ENCODE data around the gene EPHB1.

Gene EPHB1

DNA sequence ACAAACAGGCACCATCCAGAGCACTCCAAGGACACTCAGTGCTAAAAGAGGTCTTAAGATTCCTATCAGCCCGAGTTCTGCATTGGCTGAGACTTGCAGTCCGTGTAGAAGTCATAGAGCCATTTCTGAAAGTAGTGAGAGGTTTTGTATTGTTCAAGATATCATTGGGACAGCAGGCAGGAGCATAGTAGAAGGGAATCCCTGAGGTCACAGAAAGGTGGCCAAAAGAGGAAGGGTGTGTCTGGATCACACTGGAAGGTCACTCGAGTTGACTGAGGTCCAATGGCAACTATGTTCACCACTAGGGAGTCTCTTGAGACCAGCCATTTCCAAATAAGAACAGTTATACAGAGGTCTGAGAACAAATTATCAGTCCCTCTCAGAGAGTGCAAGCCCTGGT lies 468.3 kb downstream of the EPHB1 start:
- Histone ChIP-seq H3K4me3 (ENCODE audit: low read length) (no peak overlapping the region), H3K23ac (ENCODE audit: low read length) (no peak overlapping the region), H3K27ac (ENCODE audit: low read depth, low read length) (no peak overlapping the region), H3K36me3 (ENCODE audit: control insufficient read depth, insufficient read depth, low read length) (no peaks in the 10 kb centered on the region), H3K79me1 (ENCODE audit: low read length) (no peaks in the 10 kb centered on the region), H4K5ac (ENCODE audit: low read length) (no peak overlapping the region), H3K4ac (ENCODE audit: low read depth, low read length) (no peak overlapping the region), H2BK15ac (replicated peaks; ENCODE audit: low read depth) (no peak overlapping the region), H3K9ac (ENCODE audit: low read length) (no peak overlapping the region), H2AK5ac (ENCODE audit: low read length) (no peak overlapping the region), H3K18ac (ENCODE audit: low read length) (no peak overlapping the region), H2BK5ac (ENCODE audit: low read length) (no peak overlapping the region), H3K4me1 (ENCODE audit: control insufficient read depth, low read depth, low read length) (peaks cover 4% of the 10 kb centered on the region), H3K79me2 (ENCODE audit: control insufficient read depth, insufficient read depth, low read length) (no peaks in the 10 kb centered on the region), H3K27me3 (ENCODE audit: insufficient read depth, low read length, poor library complexity) (no peaks in the 10 kb centered on the region), H4K8ac (ENCODE audit: low read depth, low read length) (no peak overlapping the region), H2BK120ac (ENCODE audit: low read depth, low read length) (no peak overlapping the region), H3K56ac (ENCODE audit: low read length) (no peak overlapping the region), H3K4me2 (ENCODE audit: low read length) (no peak overlapping the region)
- no CpG with 5 or more reads among the region's 3 CpGs for WGBS (ENCODE audit: extremely low coverage, insufficient coverage, low lambda C conversion rate)
- no peak for DNase-seq

DNA sequence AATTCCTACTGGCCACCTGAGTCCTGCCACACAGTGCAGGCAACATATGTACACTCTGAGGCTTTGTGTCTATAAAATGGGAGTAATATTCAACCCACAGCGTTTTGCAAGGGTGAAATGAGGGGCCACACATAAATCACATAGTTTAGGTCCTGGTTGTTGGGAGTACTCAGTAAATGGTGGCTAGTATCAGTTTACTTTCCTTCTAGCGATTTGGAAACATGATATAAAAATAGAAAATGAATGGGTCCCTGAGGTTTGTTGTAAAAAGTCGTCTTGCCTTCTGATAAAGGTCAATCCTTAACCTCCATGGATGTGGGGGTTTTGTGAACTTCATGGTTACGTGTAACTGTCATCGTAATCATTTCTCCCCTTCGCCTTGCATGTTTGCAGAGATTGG lies 472.4 kb downstream of the EPHB1 start:
- H3K27ac ChIP-seq (ENCODE audit: low read depth, low read length), result no peak overlapping the region
- no peak overlapping the region for H2BK5ac ChIP-seq (ENCODE audit: low read length)
- no peaks in the 10 kb centered on the region for H3K79me2 ChIP-seq (ENCODE audit: control insufficient read depth, insufficient read depth, low read length)
- no peak overlapping the region for H4K5ac ChIP-seq (ENCODE audit: low read length)
- no peak overlapping the region for H3K56ac ChIP-seq (ENCODE audit: low read length)
- no peaks in the 10 kb centered on the region for H3K4me1 ChIP-seq (ENCODE audit: control insufficient read depth, low read depth, low read length)
- no peak overlapping the region for H3K4ac ChIP-seq (ENCODE audit: low read depth, low read length)
- H3K9ac ChIP-seq (ENCODE audit: low read length), result no peak overlapping the region
- no peaks in the 10 kb centered on the region for H3K36me3 ChIP-seq (ENCODE audit: control insufficient read depth, insufficient read depth, low read length)
- no peak overlapping the region for H3K18ac ChIP-seq (ENCODE audit: low read length)
- H3K23ac ChIP-seq (ENCODE audit: low read length), result no peak overlapping the region
- H4K8ac ChIP-seq (ENCODE audit: low read depth, low read length), result no peak overlapping the region
- H3K79me1 ChIP-seq (ENCODE audit: low read length), result no peaks in the 10 kb centered on the region
- H3K27me3 ChIP-seq (ENCODE audit: insufficient read depth, low read length, poor library complexity), result no peaks in the 10 kb centered on the region
- no CpG with 5 or more reads among the region's 6 CpGs for WGBS (ENCODE audit: extremely low coverage, insufficient coverage, low lambda C conversion rate)
- H2BK120ac ChIP-seq (ENCODE audit: low read depth, low read length), result no peak overlapping the region
- H2AK5ac ChIP-seq (ENCODE audit: low read length), result no peak overlapping the region
- no peak overlapping the region for H2BK15ac ChIP-seq (replicated peaks; ENCODE audit: low read depth)
- H3K4me2 ChIP-seq (ENCODE audit: low read length), result no peak overlapping the region
- H3K4me3 ChIP-seq (ENCODE audit: low read length), result no peak overlapping the region
- no peak for DNase-seq

DNA sequence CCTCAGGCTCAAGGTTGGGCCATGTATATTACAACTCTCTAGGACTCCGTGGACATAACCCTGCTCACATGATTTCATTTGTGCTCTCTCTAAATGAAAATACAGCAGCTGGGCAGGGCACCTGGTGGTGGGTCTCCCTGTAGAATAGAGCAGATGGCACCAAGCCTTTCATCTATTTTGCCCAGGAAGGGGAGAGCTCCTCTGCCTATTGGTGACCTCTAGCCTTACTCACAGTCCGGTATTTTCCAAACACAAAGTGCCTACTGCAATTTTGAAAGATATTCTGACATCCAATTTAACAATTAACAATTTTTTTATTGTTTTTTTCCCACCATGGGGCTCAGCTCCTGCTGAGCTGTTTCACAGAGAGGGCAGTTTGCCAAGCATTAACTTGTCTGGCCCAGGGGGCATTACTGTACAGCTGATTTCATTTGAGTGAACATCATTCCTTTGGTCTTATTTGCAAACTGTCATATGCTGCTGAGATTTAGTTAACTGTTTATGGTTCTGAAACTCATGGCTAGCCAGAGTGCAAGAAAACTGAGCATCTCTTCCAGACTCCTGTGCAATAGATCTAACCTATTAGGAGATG lies 474.0 kb downstream of the EPHB1 start:
- H3K27me3 ChIP-seq (ENCODE audit: insufficient read depth, low read length, poor library complexity), result no peaks in the 10 kb centered on the region
- H3K36me3 ChIP-seq (ENCODE audit: control insufficient read depth, insufficient read depth, low read length), result no peaks in the 10 kb centered on the region
- no peak overlapping the region for H3K27ac ChIP-seq (ENCODE audit: low read depth, low read length)
- H2AK5ac ChIP-seq (ENCODE audit: low read length), result no peak overlapping the region
- no peak overlapping the region for H3K56ac ChIP-seq (ENCODE audit: low read length)
- H4K5ac ChIP-seq (ENCODE audit: low read length), result no peak overlapping the region
- no peak overlapping the region for H3K18ac ChIP-seq (ENCODE audit: low read length)
- no peaks in the 10 kb centered on the region for H3K79me1 ChIP-seq (ENCODE audit: low read length)
- H3K4me1 ChIP-seq (ENCODE audit: control insufficient read depth, low read depth, low read length), result no peaks in the 10 kb centered on the region
- no peak overlapping the region for H3K4me3 ChIP-seq (ENCODE audit: low read length)
- H3K4ac ChIP-seq (ENCODE audit: low read depth, low read length), result no peak overlapping the region
- WGBS (ENCODE audit: extremely low coverage, insufficient coverage, low lambda C conversion rate), result no CpG with 5 or more reads among the region's 2 CpGs
- no peak overlapping the region for H2BK120ac ChIP-seq (ENCODE audit: low read depth, low read length)
- no peak overlapping the region for H4K8ac ChIP-seq (ENCODE audit: low read depth, low read length)
- no peak overlapping the region for H2BK15ac ChIP-seq (replicated peaks; ENCODE audit: low read depth)
- H3K23ac ChIP-seq (ENCODE audit: low read length), result no peak overlapping the region
- H3K4me2 ChIP-seq (ENCODE audit: low read length), result no peak overlapping the region
- H3K9ac ChIP-seq (ENCODE audit: low read length), result no peak overlapping the region
- no peak for DNase-seq
- no peak overlapping the region for H2BK5ac ChIP-seq (ENCODE audit: low read length)
- no peaks in the 10 kb centered on the region for H3K79me2 ChIP-seq (ENCODE audit: control insufficient read depth, insufficient read depth, low read length)

- Histone ChIP-seq H3K27ac (ENCODE audit: low read depth, low read length) (no peak overlapping the region), H2BK15ac (replicated peaks; ENCODE audit: low read depth) (no peak overlapping the region), H3K4me3 (ENCODE audit: low read length) (no peak overlapping the region), H3K79me2 (ENCODE audit: control insufficient read depth, insufficient read depth, low read length) (no peaks in the 10 kb centered on the region), H3K36me3 (ENCODE audit: control insufficient read depth, insufficient read depth, low read length) (no peaks in the 10 kb centered on the region), H3K4me1 (ENCODE audit: control insufficient read depth, low read depth, low read length) (no peaks in the 10 kb centered on the region), H4K8ac (ENCODE audit: low read depth, low read length) (no peak overlapping the region), H3K56ac (ENCODE audit: low read length) (no peak overlapping the region), H3K23ac (ENCODE audit: low read length) (no peak overlapping the region), H3K18ac (ENCODE audit: low read length) (no peak overlapping the region), H3K4ac (ENCODE audit: low read depth, low read length) (no peak overlapping the region), H3K4me2 (ENCODE audit: low read length) (no peak overlapping the region), H3K79me1 (ENCODE audit: low read length) (no peaks in the 10 kb centered on the region), H3K27me3 (ENCODE audit: insufficient read depth, low read length, poor library complexity) (no peaks in the 10 kb centered on the region), H2BK120ac (ENCODE audit: low read depth, low read length) (no peak overlapping the region), H2BK5ac (ENCODE audit: low read length) (no peak overlapping the region), H4K5ac (ENCODE audit: low read length) (no peak overlapping the region), H2AK5ac (ENCODE audit: low read length) (no peak overlapping the region), H3K9ac (ENCODE audit: low read length) (no peak overlapping the region)
- no CpG with 5 or more reads among the region's 10 CpGs for WGBS (ENCODE audit: extremely low coverage, insufficient coverage, low lambda C conversion rate)
- no peak for DNase-seq
Measured at GRCh38 chr3:135271177-135272025, 476.3 kb downstream of the EPHB1 start.

DNA sequence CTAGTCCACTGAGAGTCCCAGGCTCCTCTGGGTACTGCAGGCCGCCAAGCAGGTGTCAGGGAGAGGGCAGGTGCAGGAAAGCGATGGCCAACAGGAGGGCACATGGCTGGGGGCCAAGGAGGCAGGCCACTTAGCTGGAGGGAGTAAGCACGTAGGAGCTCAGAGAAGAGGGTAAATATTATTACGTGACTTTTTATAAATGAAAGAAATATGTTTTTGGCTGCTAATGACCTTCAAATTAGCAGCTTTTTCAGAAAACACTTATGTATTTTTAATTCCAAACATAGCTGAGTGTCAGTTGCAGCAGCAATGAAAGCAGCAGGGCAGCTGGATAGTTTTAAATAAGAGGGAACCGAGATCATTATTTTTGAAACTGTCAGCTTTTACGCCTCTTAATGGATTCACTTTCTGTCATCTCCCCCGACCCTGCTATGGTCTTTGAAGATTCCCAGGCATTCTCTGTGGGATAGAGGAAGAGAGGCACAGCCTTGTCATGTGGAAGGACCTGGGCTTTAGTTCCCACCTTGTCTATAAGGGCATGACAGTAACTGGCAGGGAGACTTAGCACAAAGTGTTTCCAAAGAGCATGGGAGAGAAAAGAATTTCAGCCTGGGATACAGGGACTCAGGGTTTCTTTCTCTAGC lies 477.1 kb downstream of the EPHB1 start:
- no peak overlapping the region for H4K5ac ChIP-seq (ENCODE audit: low read length)
- H3K4me3 ChIP-seq (ENCODE audit: low read length), result no peak overlapping the region
- H3K18ac ChIP-seq (ENCODE audit: low read length), result no peak overlapping the region
- no peak overlapping the region for H3K56ac ChIP-seq (ENCODE audit: low read length)
- no peaks in the 10 kb centered on the region for H3K79me2 ChIP-seq (ENCODE audit: control insufficient read depth, insufficient read depth, low read length)
- no peak overlapping the region for H4K8ac ChIP-seq (ENCODE audit: low read depth, low read length)
- H3K4ac ChIP-seq (ENCODE audit: low read depth, low read length), result no peak overlapping the region
- H3K27me3 ChIP-seq (ENCODE audit: insufficient read depth, low read length, poor library complexity), result no peaks in the 10 kb centered on the region
- no peak overlapping the region for H2BK120ac ChIP-seq (ENCODE audit: low read depth, low read length)
- H3K9ac ChIP-seq (ENCODE audit: low read length), result no peak overlapping the region
- H3K23ac ChIP-seq (ENCODE audit: low read length), result no peak overlapping the region
- H2AK5ac ChIP-seq (ENCODE audit: low read length), result no peak overlapping the region
- no peaks in the 10 kb centered on the region for H3K4me1 ChIP-seq (ENCODE audit: control insufficient read depth, low read depth, low read length)
- H3K79me1 ChIP-seq (ENCODE audit: low read length), result no peaks in the 10 kb centered on the region
- DNase-seq, result no peak
- WGBS (ENCODE audit: extremely low coverage, insufficient coverage, low lambda C conversion rate), result no CpG with 5 or more reads among the region's 7 CpGs
- no peak overlapping the region for H3K27ac ChIP-seq (ENCODE audit: low read depth, low read length)
- no peak overlapping the region for H2BK5ac ChIP-seq (ENCODE audit: low read length)
- no peaks in the 10 kb centered on the region for H3K36me3 ChIP-seq (ENCODE audit: control insufficient read depth, insufficient read depth, low read length)
- no peak overlapping the region for H3K4me2 ChIP-seq (ENCODE audit: low read length)
- no peak overlapping the region for H2BK15ac ChIP-seq (replicated peaks; ENCODE audit: low read depth)

All from mesendoderm (in vitro differentiated cells).